Measurements from ENCODE around the gene KRTAP6-1. TPM values are rescaled to one million over a fixed set of nuclear protein-coding genes. Genes with fewer than 3 reads are reported as not detected.

The KRTAP6-1 gene
- total and polyA plus RNA-seq, 10 of the 15 experiments (the other 5 are each of a cell fraction or from before 2014, with no cell fraction given): 0.16 TPM; not detected in 9

DNA sequence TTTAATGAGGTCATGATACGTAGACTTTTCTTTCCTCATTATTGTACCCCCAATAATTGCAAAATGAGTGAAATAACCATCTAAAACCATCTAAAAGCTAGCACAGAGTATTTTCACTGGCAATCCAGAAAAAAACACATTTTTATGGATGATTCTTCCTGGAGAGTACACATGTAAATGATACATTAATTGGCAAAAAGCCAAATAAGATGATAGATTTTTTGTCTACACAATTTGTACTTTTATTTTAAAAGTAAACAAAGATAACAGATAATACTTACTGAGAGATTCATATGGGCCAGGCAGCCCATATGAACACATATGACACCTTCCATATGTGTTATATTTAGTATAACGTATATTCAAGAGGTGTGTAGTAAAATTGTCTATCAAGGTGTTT lies 50.1 kb downstream of the KRTAP6-1 start:
- Histone ChIP-seq H2AFZ (ENCODE audit: control insufficient read depth, low read depth, low read length) (no peak overlapping the region), H3K79me2 (ENCODE audit: control insufficient read depth, insufficient read depth, low read length) (no peaks in the 10 kb centered on the region), H3K4me1 (ENCODE audit: control insufficient read depth, insufficient read depth, low read length) (no peaks in the 10 kb centered on the region), H3K27ac (ENCODE audit: control insufficient read depth, insufficient read depth) (no peak overlapping the region), H3K9ac (ENCODE audit: control insufficient read depth, insufficient read depth, low read length) (no peak overlapping the region), H3K36me3 (ENCODE audit: control insufficient read depth in 2 of 2, insufficient read depth in 2 of 2, low read length in 1 of 2) (no peaks in the 10 kb centered on the region), H3K27me3 (replicated peaks in 1 of 2; ENCODE audit: control insufficient read depth in 2 of 2, insufficient read depth in 2 of 2, low read length in 1 of 2) (no peaks in the 10 kb centered on the region), H3K4me3 (no peak overlapping the region), H3K4me2 (ENCODE audit: control insufficient read depth, insufficient read depth) (no peak overlapping the region), H3K9me3 (replicated peaks; ENCODE audit: control insufficient read depth, insufficient read depth, low read length) (no peaks in the 10 kb centered on the region; the same call in 2 of the 3 replicates), H4K20me1 (ENCODE audit: control insufficient read depth, insufficient read depth) (no peaks in the 10 kb centered on the region)
- ATAC-seq (no peak), FAIRE-seq (no peak), DNase-seq (ENCODE audit: low read depth, low spot score) (no peak)
- intact Hi-C loops (cut with micrococcal nuclease; ENCODE audit: unreplicated experiment) (no loop called here), in situ Hi-C loops (cut with MboI) (no loop called here)
- ChIA-PET RAD21 (ENCODE audit: unreplicated experiment) (no interaction called here), SMC1A (ENCODE audit: uncharacterized antibody, unreplicated experiment) (no interaction called here), CTCF (no interaction called here), POLR2A (interaction anchor here (0.6 kb wide), 1 partner anchor 153 kb away, joined by 8 read pairs; no protein-coding TSS in a partner anchor)
- 13% methylated on average over 2 of the region's 2 CpGs for WGBS (ENCODE audit: insufficient coverage, insufficient replicate concordance, low lambda C conversion rate, missing lambda C conversion rate)
- BruUV-seq (replicated peaks): no TSS peak
- TF ChIP-seq SP1 (IDR thresholded peaks at IDR 0.05; ENCODE audit: low read depth, low read length) (no peak), CBX5 (IDR thresholded peaks at IDR 0.05; ENCODE audit: low read depth) (no peak), RFX5 (IDR thresholded peaks at IDR 0.05; ENCODE audit: low read depth, low read length) (no peak), ESRRA (IDR thresholded peaks at IDR 0.05; ENCODE audit: low read length) (no peak), ZNF384 (IDR thresholded peaks at IDR 0.05; ENCODE audit: borderline replicate concordance, low read depth, low read length) (no peak), USF1 (IDR thresholded peaks at IDR 0.05; ENCODE audit: borderline replicate concordance, extremely low read length, insufficient read depth, low read depth, low read length) (no peak), NFYB (IDR thresholded peaks at IDR 0.05; ENCODE audit: insufficient read depth, low read depth, low read length) (no peak), KLF5 (IDR thresholded peaks at IDR 0.05; ENCODE audit: partially characterized antibody) (no peak), IKZF1 (conservative IDR thresholded peaks at IDR 0.05) (no peak), SPI1 (IDR thresholded peaks at IDR 0.05; ENCODE audit: borderline replicate concordance, insufficient read depth, low read depth, low read length) (no peak), E2F8 (IDR thresholded peaks at IDR 0.05; ENCODE audit: low read depth, partially characterized antibody) (no peak), SIN3A (IDR thresholded peaks at IDR 0.05; ENCODE audit: low read depth, low read length) (no peak), NBN (IDR thresholded peaks at IDR 0.05) (no peak), NR2F1 (conservative IDR thresholded peaks at IDR 0.05) (no peak), SMC3 (IDR thresholded peaks at IDR 0.05; ENCODE audit: borderline replicate concordance, low read length) (no peak)
- TF ChIP-seq, protein P1, sequence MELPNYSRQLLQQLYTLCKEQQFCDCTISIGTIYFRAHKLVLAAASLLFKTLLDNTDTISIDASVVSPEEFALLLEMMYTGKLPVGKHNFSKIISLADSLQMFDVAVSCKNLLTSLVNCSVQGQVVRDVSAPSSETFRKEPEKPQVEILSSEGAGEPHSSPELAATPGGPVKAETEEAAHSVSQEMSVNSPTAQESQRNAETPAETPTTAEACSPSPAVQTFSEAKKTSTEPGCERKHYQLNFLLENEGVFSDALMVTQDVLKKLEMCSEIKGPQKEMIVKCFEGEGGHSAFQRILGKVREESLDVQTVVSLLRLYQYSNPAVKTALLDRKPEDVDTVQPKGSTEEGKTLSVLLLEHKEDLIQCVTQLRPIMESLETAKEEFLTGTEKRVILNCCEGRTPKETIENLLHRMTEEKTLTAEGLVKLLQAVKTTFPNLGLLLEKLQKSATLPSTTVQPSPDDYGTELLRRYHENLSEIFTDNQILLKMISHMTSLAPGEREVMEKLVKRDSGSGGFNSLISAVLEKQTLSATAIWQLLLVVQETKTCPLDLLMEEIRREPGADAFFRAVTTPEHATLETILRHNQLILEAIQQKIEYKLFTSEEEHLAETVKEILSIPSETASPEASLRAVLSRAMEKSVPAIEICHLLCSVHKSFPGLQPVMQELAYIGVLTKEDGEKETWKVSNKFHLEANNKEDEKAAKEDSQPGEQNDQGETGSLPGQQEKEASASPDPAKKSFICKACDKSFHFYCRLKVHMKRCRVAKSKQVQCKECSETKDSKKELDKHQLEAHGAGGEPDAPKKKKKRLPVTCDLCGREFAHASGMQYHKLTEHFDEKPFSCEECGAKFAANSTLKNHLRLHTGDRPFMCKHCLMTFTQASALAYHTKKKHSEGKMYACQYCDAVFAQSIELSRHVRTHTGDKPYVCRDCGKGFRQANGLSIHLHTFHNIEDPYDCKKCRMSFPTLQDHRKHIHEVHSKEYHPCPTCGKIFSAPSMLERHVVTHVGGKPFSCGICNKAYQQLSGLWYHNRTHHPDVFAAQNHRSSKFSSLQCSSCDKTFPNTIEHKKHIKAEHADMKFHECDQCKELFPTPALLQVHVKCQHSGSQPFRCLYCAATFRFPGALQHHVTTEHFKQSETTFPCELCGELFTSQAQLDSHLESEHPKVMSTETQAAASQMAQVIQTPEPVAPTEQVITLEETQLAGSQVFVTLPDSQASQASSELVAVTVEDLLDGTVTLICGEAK (IDR thresholded peaks at IDR 0.05; ENCODE audit: borderline replicate concordance): no peak
- TF ChIP-seq, protein P2, sequence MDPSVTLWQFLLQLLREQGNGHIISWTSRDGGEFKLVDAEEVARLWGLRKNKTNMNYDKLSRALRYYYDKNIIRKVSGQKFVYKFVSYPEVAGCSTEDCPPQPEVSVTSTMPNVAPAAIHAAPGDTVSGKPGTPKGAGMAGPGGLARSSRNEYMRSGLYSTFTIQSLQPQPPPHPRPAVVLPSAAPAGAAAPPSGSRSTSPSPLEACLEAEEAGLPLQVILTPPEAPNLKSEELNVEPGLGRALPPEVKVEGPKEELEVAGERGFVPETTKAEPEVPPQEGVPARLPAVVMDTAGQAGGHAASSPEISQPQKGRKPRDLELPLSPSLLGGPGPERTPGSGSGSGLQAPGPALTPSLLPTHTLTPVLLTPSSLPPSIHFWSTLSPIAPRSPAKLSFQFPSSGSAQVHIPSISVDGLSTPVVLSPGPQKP (IDR thresholded peaks at IDR 0.05; ENCODE audit: low read depth, low read length): no peak

Measured in GM12878 (cell line).